GM18870 (cell line): Measurements from ENCODE around the gene FERD3L.

Experiments
- ATAC-seq: cut with Tn5 transposase; IDR thresholded peaks from one replicate; pipeline ENCODE4 v1.9.1; 2021; ENCODE audit warnings: moderate library complexity; ENCODE audit not compliant: unreplicated experiment

FERD3L gene

DNA sequence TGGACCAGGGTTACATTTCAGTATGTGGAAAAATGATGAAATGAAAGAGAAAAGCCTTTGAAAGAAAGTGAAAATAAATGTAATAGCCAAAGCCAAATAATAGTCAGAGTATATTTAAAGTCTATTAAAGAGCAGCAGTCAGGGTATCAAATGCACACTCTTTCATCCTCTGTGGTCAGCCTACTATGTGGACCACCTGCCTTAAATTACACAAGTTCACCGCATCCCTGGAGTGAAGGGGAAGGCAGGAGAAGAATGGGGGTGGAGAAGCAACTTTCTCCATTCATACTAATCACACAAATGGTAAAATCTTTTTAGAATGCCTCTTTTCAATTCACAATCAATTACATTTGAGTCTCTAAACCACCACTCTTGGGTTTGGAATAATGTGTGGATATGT is 43.7 kb downstream of the FERD3L start:
- ATAC-seq: no peak

DNA sequence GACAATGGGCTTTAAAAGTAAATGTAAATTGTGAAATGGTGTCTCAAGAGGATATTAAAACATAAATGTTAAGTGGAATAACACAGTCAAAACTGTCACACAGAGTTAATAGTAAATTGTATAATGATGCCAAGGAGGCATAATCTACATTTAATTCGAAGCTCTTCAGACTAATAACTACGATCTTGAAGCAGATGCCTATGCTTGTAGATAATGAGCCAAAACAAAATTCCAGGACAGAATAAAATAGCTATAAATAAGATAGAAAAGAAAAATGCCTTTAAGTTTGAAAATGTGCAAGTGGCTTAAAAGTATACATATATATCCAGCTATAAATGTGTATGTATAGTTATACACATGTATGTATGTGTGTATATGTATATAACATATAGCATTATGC is 45.3 kb downstream of the FERD3L start:
- no peak for ATAC-seq

DNA sequence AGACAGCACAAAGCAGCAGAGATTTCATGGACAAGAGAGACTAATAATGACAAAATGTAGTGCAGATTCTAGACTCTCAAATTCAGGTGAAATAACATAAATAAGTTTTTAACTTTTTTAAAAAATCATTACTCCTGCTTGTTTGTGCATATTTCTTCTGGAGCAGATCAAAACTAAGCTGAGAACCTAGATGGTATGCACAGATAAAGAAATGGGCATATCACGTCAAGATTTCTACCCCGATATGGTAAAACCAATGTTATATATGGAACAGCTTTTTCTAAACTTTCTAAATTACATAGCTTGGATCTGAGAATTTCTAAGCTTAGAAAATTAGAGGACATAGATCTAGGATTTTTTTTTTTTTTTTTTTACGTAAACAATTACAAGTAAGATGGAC is 46.0 kb downstream of the FERD3L start:
- ATAC-seq: no peak

DNA sequence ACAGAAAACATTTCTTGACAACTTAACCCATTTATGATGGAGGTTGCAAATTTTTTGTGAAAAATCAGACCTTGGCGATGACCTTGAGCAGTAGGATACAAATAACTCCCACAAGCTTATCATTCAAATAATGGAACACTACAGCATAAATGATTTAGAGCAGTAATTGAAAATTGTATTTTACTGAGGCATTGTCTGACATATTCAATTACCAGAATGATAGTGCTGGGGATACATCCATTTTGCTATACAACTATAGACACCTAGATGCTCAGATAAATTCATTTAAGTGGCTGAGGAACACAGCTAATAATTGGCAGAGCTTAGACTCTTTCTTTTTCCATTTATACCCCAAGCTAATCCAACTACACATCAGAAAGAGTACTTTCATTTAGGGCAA is 46.7 kb downstream of the FERD3L start:
- no peak for ATAC-seq

DNA sequence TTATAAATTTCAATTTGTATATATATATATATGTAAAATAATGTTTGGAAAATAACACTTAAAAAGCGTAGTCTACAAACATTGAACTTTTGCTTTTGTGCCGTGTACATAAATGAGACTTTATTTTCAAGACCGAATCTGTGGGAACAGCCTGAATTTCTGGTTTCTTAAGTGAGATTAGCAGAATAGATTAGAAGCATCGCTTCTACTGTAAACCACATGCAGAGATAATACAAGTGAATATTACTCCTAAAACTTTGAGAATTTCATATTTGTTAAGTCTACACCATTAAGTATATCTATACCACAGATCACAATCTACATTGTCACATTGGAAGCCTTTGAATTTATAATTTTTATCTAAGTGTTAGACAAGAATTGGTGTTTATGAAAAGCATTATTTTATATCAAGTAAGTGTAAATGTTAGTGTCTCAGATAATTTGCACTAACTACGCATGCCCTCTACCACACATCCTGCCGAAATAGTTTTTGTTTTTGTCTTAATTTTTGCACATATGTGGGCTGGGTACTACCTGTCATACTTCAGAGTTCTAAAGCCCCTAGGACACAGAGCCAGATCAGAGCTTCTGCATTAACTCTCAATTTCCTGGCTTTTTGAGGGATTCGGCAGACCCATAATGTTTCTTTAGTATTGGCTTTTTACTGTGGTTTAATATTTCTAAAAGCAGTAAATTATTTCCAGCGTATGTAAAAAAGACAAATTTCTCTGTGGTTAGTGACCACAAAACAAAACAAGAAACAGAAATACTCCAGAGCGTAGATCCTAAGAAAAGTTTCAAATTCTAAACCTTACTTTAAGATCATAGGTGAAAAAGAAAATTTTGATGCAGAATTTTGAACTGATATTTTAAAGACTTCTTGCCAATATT is 47.8 kb downstream of the FERD3L start:
- ATAC-seq: no peak

DNA sequence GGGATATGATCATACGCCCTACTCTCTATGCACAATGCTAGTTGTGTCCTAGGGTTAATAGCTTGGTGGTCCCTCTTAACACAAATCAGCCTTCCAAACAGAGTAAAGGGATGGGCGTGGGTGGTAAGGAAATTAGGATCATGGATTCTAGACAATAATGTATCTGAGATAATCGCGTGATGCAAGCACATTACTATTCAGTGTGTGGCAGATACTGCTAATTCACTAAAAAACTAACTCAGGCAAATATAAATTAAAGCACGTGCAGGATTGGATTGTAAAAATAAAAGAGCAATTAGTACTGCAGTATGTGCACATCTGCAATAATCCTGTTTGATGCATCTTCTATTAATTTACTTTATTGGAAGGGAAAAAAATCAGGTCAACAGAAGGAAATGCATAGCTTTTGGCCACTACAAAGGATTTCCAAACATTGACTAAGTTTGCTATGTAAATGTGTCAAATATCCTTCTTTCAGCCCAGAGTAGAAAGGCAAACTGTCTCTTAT is 49.8 kb downstream of the FERD3L start:
- ATAC-seq: no peak
